Measurements from ENCODE around the gene SPTLC2. TPM values are rescaled to one million over a fixed set of nuclear protein-coding genes. Genes with fewer than 3 reads are reported as not detected.

The SPTLC2 gene
- total RNA-seq, 1 experiment from 2014 or later = 15.8 TPM

- POLR2A ChIA-PET = interaction anchor here (0.6 kb wide), 2 partner anchors 8 to 12 kb away, joined by 3 read pairs; no protein-coding TSS in a partner anchor
- Mint-ChIP-seq H3K4me1 (ENCODE audit: insufficient read depth, unreplicated experiment) (no peaks in the 10 kb centered on the region), H3K36me3 (ENCODE audit: insufficient read depth, unreplicated experiment) (peaks cover 12% of the 10 kb centered on the region), H3K27me3 (ENCODE audit: insufficient read depth, unreplicated experiment) (no peaks in the 10 kb centered on the region), H3K27ac (ENCODE audit: low read depth, unreplicated experiment) (no peak overlapping the region), H3K9me3 (ENCODE audit: unreplicated experiment) (no peaks in the 10 kb centered on the region), H3K4me3 (ENCODE audit: unreplicated experiment) (no peak overlapping the region)
- no peak for DNase-seq (ENCODE audit: unreplicated experiment)
- intact Hi-C loops (cut with micrococcal nuclease) = no loop called here
- CTCF ChIA-PET = interaction anchor here (0.6 to 1.4 kb wide), 2 partner anchors 28 to 65 kb away, joined by 5 to 6 read pairs; no protein-coding TSS in a partner anchor
- TF ChIP-seq CTCF (IDR thresholded peaks at IDR 0.05; ENCODE audit: unreplicated experiment) = no peak
- BruUV-seq (replicated peaks) = no TSS peak
Observed at GRCh38 chr14:77524536-77524935, 91.9 kb downstream of the SPTLC2 start.

- Mint-ChIP-seq H3K9me3 (ENCODE audit: unreplicated experiment) (no peaks in the 10 kb centered on the region), H3K27ac (ENCODE audit: low read depth, unreplicated experiment) (no peak overlapping the region), H3K4me1 (ENCODE audit: insufficient read depth, unreplicated experiment) (no peaks in the 10 kb centered on the region), H3K27me3 (ENCODE audit: insufficient read depth, unreplicated experiment) (no peaks in the 10 kb centered on the region), H3K36me3 (ENCODE audit: insufficient read depth, unreplicated experiment) (peaks cover 21% of the 10 kb centered on the region), H3K4me3 (ENCODE audit: unreplicated experiment) (no peak overlapping the region)
- no peak for DNase-seq (ENCODE audit: unreplicated experiment)
- no peak for TF ChIP-seq CTCF (IDR thresholded peaks at IDR 0.05; ENCODE audit: unreplicated experiment)
- intact Hi-C loops (cut with micrococcal nuclease) = no loop called here
- BruUV-seq (replicated peaks) = no TSS peak
- ChIA-PET CTCF (interaction anchor here (0.9 kb wide), 1 partner anchor 15 kb away, joined by 4 read pairs; no protein-coding TSS in a partner anchor), POLR2A (interaction anchor here (0.8 kb wide), 1 partner anchor 64 kb away, joined by 3 read pairs; no protein-coding TSS in a partner anchor)
Observed at GRCh38 chr14:77523109-77523508, 93.3 kb downstream of the SPTLC2 start.

DNA sequence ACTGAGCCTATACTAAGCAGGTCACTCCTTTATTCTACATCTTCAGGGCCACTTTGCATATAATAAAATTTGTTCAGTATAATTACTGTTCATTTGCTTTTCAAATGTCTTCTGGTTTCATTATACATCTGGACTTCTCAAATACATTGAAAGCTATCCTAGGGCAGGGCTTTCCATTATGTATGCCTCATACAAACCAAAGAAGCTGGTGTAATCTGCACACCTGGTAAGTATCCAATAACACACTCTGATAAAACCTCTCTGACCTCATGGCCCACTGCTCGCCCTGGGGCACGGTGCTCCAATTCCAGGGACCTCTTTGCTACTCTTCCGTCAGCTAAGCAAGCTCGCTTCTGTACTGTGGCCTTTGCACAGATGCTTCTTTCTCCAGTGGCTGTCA, 95.9 kb downstream of the SPTLC2 start:
- no peaks in the 10 kb centered on the region for H3K4me1 Mint-ChIP-seq (ENCODE audit: insufficient read depth, unreplicated experiment)
- BruUV-seq (replicated peaks) = no TSS peak
- POLR2A ChIA-PET = no interaction called here
- intact Hi-C loops (cut with micrococcal nuclease) = no loop called here
- DNase-seq (ENCODE audit: unreplicated experiment) = no peak
- no peaks in the 10 kb centered on the region for H3K27me3 Mint-ChIP-seq (ENCODE audit: insufficient read depth, unreplicated experiment)
- H3K27ac Mint-ChIP-seq (ENCODE audit: low read depth, unreplicated experiment) = no peak overlapping the region
- no peak for TF ChIP-seq CTCF (IDR thresholded peaks at IDR 0.05; ENCODE audit: unreplicated experiment)
- H3K9me3 Mint-ChIP-seq (ENCODE audit: unreplicated experiment) = no peaks in the 10 kb centered on the region
- H3K36me3 Mint-ChIP-seq (ENCODE audit: insufficient read depth, unreplicated experiment) = peaks cover 40% of the 10 kb centered on the region
- CTCF ChIA-PET = interaction anchor here (1.7 kb wide), 1 partner anchor 31 kb away, joined by 5 read pairs; no protein-coding TSS in a partner anchor
- H3K4me3 Mint-ChIP-seq (ENCODE audit: unreplicated experiment) = no peak overlapping the region

DNA sequence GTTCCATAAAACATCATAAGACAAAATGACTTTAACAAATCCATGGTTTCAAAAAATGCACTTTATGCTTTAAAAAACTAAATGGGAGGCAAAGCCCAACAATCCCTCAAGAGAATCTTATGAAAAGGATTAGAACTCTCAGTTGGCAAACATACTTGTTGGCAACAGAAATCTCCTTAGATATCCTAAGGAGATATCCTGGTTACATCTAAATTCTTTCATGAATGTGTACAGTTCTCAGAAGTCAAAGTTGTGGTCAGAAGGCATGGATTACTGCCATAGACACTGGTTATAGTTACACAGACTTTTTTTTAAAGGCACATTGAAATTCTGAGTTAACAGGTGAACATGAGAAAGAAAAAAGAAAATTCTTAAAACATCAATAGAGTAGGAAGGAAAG, 100.3 kb downstream of the SPTLC2 start:
- H3K36me3 Mint-ChIP-seq (ENCODE audit: insufficient read depth, unreplicated experiment) = peaks cover 58% of the 10 kb centered on the region
- H3K4me3 Mint-ChIP-seq (ENCODE audit: unreplicated experiment) = no peak overlapping the region
- BruUV-seq (replicated peaks) = no TSS peak
- no peaks in the 10 kb centered on the region for H3K9me3 Mint-ChIP-seq (ENCODE audit: unreplicated experiment)
- no peak for TF ChIP-seq CTCF (IDR thresholded peaks at IDR 0.05; ENCODE audit: unreplicated experiment)
- DNase-seq (ENCODE audit: unreplicated experiment) = no peak
- H3K4me1 Mint-ChIP-seq (ENCODE audit: insufficient read depth, unreplicated experiment) = peaks cover 9% of the 10 kb centered on the region
- CTCF ChIA-PET = interaction anchor here (0.7 kb wide), 1 partner anchor 138 kb away, joined by 4 read pairs; no protein-coding TSS in a partner anchor
- intact Hi-C loops (cut with micrococcal nuclease) = no loop called here
- H3K27ac Mint-ChIP-seq (ENCODE audit: low read depth, unreplicated experiment) = no peak overlapping the region
- POLR2A ChIA-PET = no interaction called here
- H3K27me3 Mint-ChIP-seq (ENCODE audit: insufficient read depth, unreplicated experiment) = no peaks in the 10 kb centered on the region

Data from MCF 10A (cell line).